Measurements from ENCODE around the gene ARHGEF12.

Gene ARHGEF12

GRCh38 chr11:120471994-120472393 lies 135.8 kb downstream of the ARHGEF12 start:
- ATAC-seq (ENCODE audit: low read depth) (no peak), DNase-seq (ENCODE audit: low spot score) (no peak)
- Histone ChIP-seq H3K36me3 (ENCODE audit: low read depth) (peaks cover 54% of the 10 kb centered on the region), H3K4me1 (ENCODE audit: insufficient read depth, poor library complexity, severe bottlenecking) (no peaks in the 10 kb centered on the region), H3K4me3 (ENCODE audit: severe bottlenecking) (no peak overlapping the region), H3K27ac (ENCODE audit: poor library complexity, severe bottlenecking) (no peak overlapping the region), H3K27me3 (ENCODE audit: insufficient read depth, poor library complexity, severe bottlenecking) (no peaks in the 10 kb centered on the region), H3K9me3 (ENCODE audit: severe bottlenecking) (no peaks in the 10 kb centered on the region)
- no peak for TF ChIP-seq CTCF (IDR thresholded peaks at IDR 0.05; ENCODE audit: poor library complexity, severe bottlenecking)

GRCh38 chr11:120473503-120473902 lies 137.3 kb downstream of the ARHGEF12 start:
- Histone ChIP-seq H3K4me3 (ENCODE audit: severe bottlenecking) (no peak overlapping the region), H3K27me3 (ENCODE audit: insufficient read depth, poor library complexity, severe bottlenecking) (no peaks in the 10 kb centered on the region), H3K9me3 (ENCODE audit: severe bottlenecking) (no peaks in the 10 kb centered on the region), H3K4me1 (ENCODE audit: insufficient read depth, poor library complexity, severe bottlenecking) (no peaks in the 10 kb centered on the region), H3K27ac (ENCODE audit: poor library complexity, severe bottlenecking) (no peak overlapping the region), H3K36me3 (ENCODE audit: low read depth) (peaks cover 54% of the 10 kb centered on the region)
- no peak for TF ChIP-seq CTCF (IDR thresholded peaks at IDR 0.05; ENCODE audit: poor library complexity, severe bottlenecking)
- DNase-seq (ENCODE audit: low spot score) (no peak), ATAC-seq (ENCODE audit: low read depth) (no peak)

- H3K4me3 ChIP-seq (ENCODE audit: severe bottlenecking), result no peak overlapping the region
- no peaks in the 10 kb centered on the region for H3K27me3 ChIP-seq (ENCODE audit: insufficient read depth, poor library complexity, severe bottlenecking)
- H3K4me1 ChIP-seq (ENCODE audit: insufficient read depth, poor library complexity, severe bottlenecking), result no peaks in the 10 kb centered on the region
- no peak for TF ChIP-seq CTCF (IDR thresholded peaks at IDR 0.05; ENCODE audit: poor library complexity, severe bottlenecking)
- no peak overlapping the region for H3K27ac ChIP-seq (ENCODE audit: poor library complexity, severe bottlenecking)
- no peak for ATAC-seq (ENCODE audit: low read depth)
- H3K9me3 ChIP-seq (ENCODE audit: severe bottlenecking), result no peaks in the 10 kb centered on the region
- DNase-seq (ENCODE audit: low spot score), result no peak
- peaks cover 62% of the 10 kb centered on the region for H3K36me3 ChIP-seq (ENCODE audit: low read depth)
These were observed 145.9 kb downstream of the ARHGEF12 start for GRCh38 chr11:120482149-120482548.

- H3K4me1 ChIP-seq (ENCODE audit: insufficient read depth, poor library complexity, severe bottlenecking), result no peaks in the 10 kb centered on the region
- no peak overlapping the region for H3K4me3 ChIP-seq (ENCODE audit: severe bottlenecking)
- H3K36me3 ChIP-seq (ENCODE audit: low read depth), result peaks cover 45% of the 10 kb centered on the region
- no peak for ATAC-seq (ENCODE audit: low read depth)
- no peak overlapping the region for H3K27ac ChIP-seq (ENCODE audit: poor library complexity, severe bottlenecking)
- no peak for TF ChIP-seq CTCF (IDR thresholded peaks at IDR 0.05; ENCODE audit: poor library complexity, severe bottlenecking)
- no peak for DNase-seq (ENCODE audit: low spot score)
- H3K9me3 ChIP-seq (ENCODE audit: severe bottlenecking), result no peaks in the 10 kb centered on the region
- H3K27me3 ChIP-seq (ENCODE audit: insufficient read depth, poor library complexity, severe bottlenecking), result no peaks in the 10 kb centered on the region
These were observed 148.5 kb downstream of the ARHGEF12 start for GRCh38 chr11:120484722-120485121.

- ATAC-seq (ENCODE audit: low read depth) (no peak), DNase-seq (ENCODE audit: low spot score) (no peak)
- no peak for TF ChIP-seq CTCF (IDR thresholded peaks at IDR 0.05; ENCODE audit: poor library complexity, severe bottlenecking)
- peaks cover 36% of the 10 kb centered on the region for H3K36me3 ChIP-seq (ENCODE audit: low read depth)
- no peaks in the 10 kb centered on the region for H3K9me3 ChIP-seq (ENCODE audit: severe bottlenecking)
- H3K4me3 ChIP-seq (ENCODE audit: severe bottlenecking), result no peak overlapping the region
- H3K27ac ChIP-seq (ENCODE audit: poor library complexity, severe bottlenecking), result no peak overlapping the region
- no peaks in the 10 kb centered on the region for H3K27me3 ChIP-seq (ENCODE audit: insufficient read depth, poor library complexity, severe bottlenecking)
- H3K4me1 ChIP-seq (ENCODE audit: insufficient read depth, poor library complexity, severe bottlenecking), result no peaks in the 10 kb centered on the region
These were observed 149.9 kb downstream of the ARHGEF12 start for GRCh38 chr11:120486138-120486537.

Data from RWPE2 (cell line).